ENCODE data around the gene PRR11.
A peak's percentile ranks its signal among the peaks of the same experiment; 100 is the strongest.
"Not testable (repeated sequence)": the region's sequence is repeated elsewhere in the genome, so short reads cannot be mapped to it uniquely, and the experiment has no call there.

PRR11 gene

GRCh38 chr17:59151591-59151990 is 4.0 kb upstream of the PRR11 start:
- DNase-seq (ENCODE audit: low spot score), result no peak

DNA sequence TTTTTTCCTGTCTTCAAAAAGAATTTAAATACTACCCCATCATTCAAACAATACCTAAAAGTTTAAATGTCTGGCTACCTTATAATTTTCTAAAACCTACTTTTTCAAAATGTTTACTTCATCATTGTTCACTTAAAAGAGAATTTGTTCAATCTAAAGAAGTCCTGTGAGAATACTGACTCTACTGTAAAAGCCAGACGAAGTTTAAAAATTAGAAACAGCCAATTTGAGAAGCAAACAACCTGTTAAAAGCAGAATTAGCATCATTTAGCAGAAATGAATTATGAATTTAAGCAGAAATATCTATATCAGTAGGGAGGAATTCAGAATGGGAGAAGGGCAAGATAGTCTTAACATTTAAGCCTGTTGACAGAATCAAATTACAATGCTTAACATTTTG is 2.6 kb upstream of the PRR11 start:
- DNase-seq (ENCODE audit: low spot score), result no peak

- peak; percentile 60 for DNase-seq (ENCODE audit: low spot score)
Measured at GRCh38 chr17:59154292-59154720, 1.2 kb upstream of the PRR11 start.

DNA sequence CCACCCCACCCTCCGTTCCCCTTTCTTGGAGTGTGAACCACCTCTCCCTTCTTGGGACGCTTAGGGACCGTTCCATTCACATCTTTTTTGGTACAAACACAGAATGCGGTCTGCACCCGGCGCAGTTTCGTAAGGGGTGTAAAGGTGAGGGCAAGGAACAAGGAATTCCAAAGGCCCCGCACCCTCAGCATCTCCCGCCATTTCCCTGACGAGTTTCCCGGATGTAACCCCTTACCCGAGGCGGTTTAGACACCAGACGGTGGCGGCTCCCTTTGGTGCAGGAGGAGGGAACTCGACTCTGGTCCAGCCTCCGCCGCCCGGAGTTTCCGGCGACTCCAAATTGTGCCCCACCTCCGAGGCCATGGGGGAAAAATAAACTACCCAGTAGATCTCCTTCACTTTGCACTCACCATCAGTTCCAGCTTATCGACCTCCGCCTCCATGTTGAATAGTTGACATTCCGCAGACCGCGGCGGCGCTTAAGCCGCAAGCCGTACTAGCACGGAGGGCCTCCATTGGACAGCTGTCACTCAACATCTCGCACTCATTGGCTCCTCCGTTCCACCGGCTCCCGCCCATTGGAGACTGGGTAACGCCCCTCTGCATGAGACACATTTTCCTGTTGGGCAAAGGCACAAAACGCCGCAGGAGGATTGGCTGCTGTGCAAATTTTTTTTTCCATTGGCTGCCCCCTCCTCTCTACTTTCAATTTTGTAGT is 666 bp upstream of the PRR11 start, which contains the start of gene SKA2:
TSS of gene SKA2 (minus strand) at position 466 of the 718 bp plus-strand sequence. CDS start at position 443, 23 bp downstream.
- no peak for DNase-seq (ENCODE audit: low spot score)

- no peak for DNase-seq (ENCODE audit: low spot score)
Measured at GRCh38 chr17:59160157-59161025, 4.8 kb downstream of the PRR11 start.

DNA sequence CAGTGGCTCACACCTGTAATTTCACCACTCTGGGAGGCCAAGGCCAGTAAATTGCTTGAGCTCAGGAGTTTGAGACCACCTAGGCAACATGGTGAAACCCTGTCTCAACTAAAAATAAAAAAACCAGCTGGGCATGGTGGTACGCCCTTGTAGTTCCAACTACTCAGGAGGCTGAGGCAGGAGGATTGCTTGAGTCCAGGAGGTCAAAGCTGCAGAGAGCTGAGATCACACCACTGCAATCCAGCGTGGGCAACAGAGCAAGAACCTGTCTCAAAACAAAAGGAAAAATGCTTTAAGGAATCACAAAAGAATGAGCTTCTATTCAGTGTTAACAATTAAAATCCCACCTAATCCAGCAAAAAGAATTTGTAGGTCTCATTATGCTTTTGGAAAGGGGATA is 5.9 kb downstream of the PRR11 start:
- no peak for DNase-seq (ENCODE audit: low spot score)

GRCh38 chr17:59165933-59166342 is 10.4 kb downstream of the PRR11 start:
- peak; percentile 33 for DNase-seq (ENCODE audit: low spot score)

DNA sequence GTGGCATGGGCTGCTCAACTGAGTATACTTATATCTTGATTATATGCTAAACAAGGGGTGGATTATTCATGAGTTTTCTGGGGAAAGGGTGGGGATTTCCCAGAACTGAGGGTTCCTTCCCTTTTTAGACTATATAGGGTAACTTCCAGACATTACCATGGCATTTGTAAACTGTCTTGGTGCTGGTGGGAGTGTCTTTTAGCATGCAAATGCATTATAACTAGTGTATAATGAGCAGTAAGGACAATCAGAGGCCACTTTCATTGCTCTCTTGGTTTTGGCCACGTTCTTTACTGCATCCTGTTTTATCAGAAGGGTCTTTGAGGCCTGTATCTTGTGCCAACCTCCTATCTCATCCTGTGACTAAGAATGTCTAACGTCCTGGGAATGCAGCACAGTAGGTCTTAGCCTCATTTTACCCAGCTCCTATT is 12.0 kb downstream of the PRR11 start:
- DNase-seq (ENCODE audit: low spot score), result no peak

- DNase-seq (ENCODE audit: low spot score), result no peak
Measured at GRCh38 chr17:59172436-59173004, 17.0 kb downstream of the PRR11 start.

DNA sequence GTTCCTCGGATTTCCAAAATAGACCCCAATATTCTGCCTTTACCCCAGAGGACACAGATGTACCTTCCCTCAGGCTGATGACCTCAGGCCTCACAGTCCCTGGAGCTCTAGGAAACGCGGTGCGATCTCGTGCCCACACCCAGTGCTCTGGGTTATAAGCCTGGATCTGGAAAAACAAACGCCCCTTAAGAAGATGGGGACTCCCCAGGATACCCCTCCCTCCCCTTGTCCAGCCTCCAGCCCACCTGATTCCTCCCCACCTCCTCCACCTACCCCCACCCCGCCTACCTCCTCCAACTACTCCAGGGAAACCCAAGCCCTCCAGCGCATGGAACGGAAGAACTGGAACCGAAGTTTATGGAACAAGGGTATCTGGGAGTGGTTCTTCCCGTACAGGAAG is 19.1 kb downstream of the PRR11 start:
- DNase-seq (ENCODE audit: low spot score), result no peak

- no peak for DNase-seq (ENCODE audit: low spot score)
Measured at GRCh38 chr17:59175076-59175475, 19.5 kb downstream of the PRR11 start.

- no peak for DNase-seq (ENCODE audit: low spot score)
Measured at GRCh38 chr17:59178266-59178985, 22.9 kb downstream of the PRR11 start.

- not testable (repeated sequence) for DNase-seq (ENCODE audit: low spot score)
Measured at GRCh38 chr17:59179601-59180000, 24.1 kb downstream of the PRR11 start.

DNA sequence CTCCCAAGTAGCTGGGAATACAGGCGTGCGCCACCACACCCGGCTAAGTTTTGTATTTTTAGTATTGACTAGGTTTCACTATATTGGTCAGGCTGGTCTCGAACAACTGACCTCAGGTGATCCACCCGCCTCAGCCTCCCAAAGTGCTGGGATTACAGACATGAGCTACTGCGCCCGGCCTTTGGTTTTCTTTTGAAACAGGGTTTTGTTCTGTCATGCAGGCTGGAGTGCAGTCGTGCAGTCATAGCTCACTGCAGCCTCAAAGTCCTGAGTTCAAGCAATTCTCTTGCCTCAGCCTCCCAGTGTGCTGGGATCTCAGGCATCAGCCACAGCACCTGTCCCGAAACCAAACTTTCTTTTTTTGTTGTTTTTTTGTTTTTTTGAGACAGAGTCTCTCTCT is 25.1 kb downstream of the PRR11 start:
- no peak for DNase-seq (ENCODE audit: low spot score)

GRCh38 chr17:59181481-59181880 is 25.9 kb downstream of the PRR11 start:
- no peak for DNase-seq (ENCODE audit: low spot score)

GRCh38 chr17:59185997-59186396 is 30.5 kb downstream of the PRR11 start:
- DNase-seq (ENCODE audit: low spot score), result no peak

- DNase-seq (ENCODE audit: low spot score), result no peak
Measured at GRCh38 chr17:59186850-59187249, 31.3 kb downstream of the PRR11 start.

GRCh38 chr17:59190806-59191205 is 35.3 kb downstream of the PRR11 start:
- no peak for DNase-seq (ENCODE audit: low spot score)

DNA sequence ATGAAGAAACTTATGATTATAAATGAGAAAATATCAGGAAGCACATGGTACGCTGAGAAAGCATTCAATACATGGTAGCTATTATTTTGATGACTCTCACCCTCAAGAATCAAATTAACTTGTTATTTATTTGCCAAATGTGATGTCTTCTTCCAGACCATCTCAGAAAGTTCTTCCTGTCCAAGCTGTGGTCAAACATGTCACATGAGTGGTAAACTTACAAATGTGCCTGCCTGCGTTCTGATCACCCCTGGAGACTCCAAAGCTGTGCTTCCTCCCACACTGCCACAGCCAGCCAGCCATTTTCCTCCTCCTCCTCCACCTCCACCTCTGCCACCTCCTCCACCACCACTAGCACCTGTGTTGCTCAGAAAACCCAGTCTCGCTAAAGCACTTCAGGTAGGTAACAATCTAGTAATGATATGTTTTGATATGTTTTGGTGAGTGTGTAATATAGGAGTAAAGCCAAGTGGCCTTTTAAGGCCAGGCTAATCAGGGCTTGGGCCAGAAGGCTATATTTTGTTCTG is 37.9 kb downstream of the PRR11 start:
- DNase-seq (ENCODE audit: low spot score), result no peak

GRCh38 chr17:59199398-59199797 is 43.9 kb downstream of the PRR11 start:
- DNase-seq (ENCODE audit: low spot score), result no peak

DNA sequence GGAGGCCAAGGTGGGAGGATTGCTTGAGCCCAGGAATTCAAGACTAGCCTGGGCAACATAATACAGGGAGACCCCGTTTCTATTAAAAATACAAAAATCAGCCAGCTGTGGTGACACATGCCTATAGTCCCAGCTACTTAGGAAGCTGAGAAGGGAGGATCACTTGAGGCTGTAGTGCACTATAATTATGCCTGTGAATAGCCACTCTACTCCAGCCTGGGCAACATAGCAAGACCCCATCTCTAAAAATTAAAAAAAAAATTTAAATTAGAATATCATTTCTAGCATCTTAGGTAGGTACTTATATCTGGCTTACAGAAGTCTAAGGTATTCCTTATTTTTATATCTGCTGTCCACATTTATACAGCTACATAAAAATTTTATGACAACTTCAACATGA is 46.8 kb downstream of the PRR11 start:
- no peak for DNase-seq (ENCODE audit: low spot score)

Data from SK-N-DZ (cell line).